Activated naive CD8-positive, alpha-beta T cell treated with anti-CD3 and anti-CD28 coated beads, Interleukin-2, amount 50 U/mL, for 24 hours (primary cell): Measurements from ENCODE around the gene LURAP1L.

ENCODE experiments used
- ATAC-seq: fragments of 150-1000 bp; cut with Tn5 transposase; one replicate; pipeline ENCODE4 v1.10.0; 2021
- DNase-seq: peaks from one replicate; pipeline ENCODE4 v3.0.0; 2021
- H3K27ac Mint-ChIP-seq: one replicate; pipeline ENCODE4 v1.8.0; 2021; ENCODE audit warnings: mild to moderate bottlenecking, mixed read lengths
- H3K27me3 Mint-ChIP-seq: one replicate; pipeline ENCODE4 v1.8.0; 2021; ENCODE audit warnings: mixed read lengths
- H3K36me3 Mint-ChIP-seq: one replicate; pipeline ENCODE4 v1.8.0; 2021; ENCODE audit warnings: low read depth, mixed read lengths
- H3K4me1 Mint-ChIP-seq: one replicate; pipeline ENCODE4 v1.8.0; 2021; ENCODE audit warnings: mixed read lengths
- H3K4me3 Mint-ChIP-seq: one replicate; pipeline ENCODE4 v1.8.0; 2021; ENCODE audit warnings: mild to moderate bottlenecking, moderate library complexity, mixed read lengths
- H3K9me3 Mint-ChIP-seq: one replicate; pipeline ENCODE4 v1.8.0; 2021; ENCODE audit warnings: mixed read lengths

Gene LURAP1L

DNA sequence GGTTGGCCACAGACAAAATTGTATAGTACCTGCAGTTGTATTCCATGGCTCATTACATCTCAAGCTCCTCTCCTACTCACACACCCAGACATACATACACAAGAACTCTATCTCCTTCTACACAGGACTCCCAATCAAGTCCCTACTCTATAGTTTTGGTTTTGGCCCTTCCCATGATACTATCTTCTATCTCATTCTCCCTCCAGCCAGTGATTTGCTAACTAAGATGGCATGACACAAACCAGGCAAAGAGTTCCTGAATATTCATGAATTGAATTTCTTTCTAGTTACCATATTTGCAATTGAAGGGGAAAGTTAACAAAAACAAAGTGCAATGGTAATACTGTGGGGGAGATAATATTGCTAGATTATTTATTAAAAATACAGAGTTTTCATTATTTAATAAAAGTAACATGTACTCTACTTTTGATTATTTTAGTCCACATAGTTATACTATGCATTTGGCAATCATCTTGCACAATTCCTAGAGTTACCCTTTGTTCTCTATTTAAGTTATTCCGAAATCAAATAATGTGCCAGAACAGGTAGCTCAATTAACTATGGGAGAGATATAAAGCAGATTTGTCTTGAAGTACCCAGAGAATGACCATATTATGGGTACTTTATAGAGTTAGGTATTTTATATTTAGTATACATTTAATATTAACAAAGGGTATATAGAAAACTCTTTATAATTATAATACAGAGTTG, 9.6 kb upstream of the LURAP1L start:
- Mint-ChIP-seq H3K4me1 (no peaks in the 10 kb centered on the region), H3K4me3 (no peak overlapping the region), H3K9me3 (peaks cover 4% of the 10 kb centered on the region), H3K27ac (no peak overlapping the region), H3K36me3 (no peaks in the 10 kb centered on the region), H3K27me3 (no peaks in the 10 kb centered on the region)
- ATAC-seq (no peak), DNase-seq (no peak)

DNA sequence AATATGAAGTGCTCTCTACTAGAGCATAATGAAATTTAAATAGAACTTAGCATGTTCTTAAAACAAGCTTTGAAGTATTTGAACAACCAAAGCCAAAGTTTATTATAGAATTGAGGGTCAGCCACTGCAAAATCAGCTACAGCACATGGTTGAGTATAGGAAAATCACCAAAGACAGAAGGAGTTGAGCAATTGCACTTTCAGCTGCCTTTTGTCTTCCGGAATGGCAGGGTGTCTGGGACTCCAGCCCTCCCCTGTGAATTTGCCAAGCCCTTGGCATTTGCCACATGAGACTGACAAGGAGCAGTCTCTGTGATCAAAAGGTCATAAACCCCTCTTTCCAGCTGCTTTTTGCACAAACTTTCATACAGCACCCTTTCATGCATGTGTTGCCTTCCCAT, 8.5 kb upstream of the LURAP1L start:
- Mint-ChIP-seq H3K27ac (no peak overlapping the region), H3K4me3 (no peak overlapping the region), H3K9me3 (peaks cover 4% of the 10 kb centered on the region), H3K4me1 (no peaks in the 10 kb centered on the region), H3K27me3 (no peaks in the 10 kb centered on the region), H3K36me3 (no peaks in the 10 kb centered on the region)
- no peak for ATAC-seq
- no peak for DNase-seq

GRCh38 chr9:12770261-12770660, 4.6 kb upstream of the LURAP1L start:
- DNase-seq: no peak
- no peaks in the 10 kb centered on the region for H3K36me3 Mint-ChIP-seq
- H3K9me3 Mint-ChIP-seq: no peaks in the 10 kb centered on the region
- peaks cover 9% of the 10 kb centered on the region for H3K27me3 Mint-ChIP-seq
- H3K4me3 Mint-ChIP-seq: no peak overlapping the region
- H3K27ac Mint-ChIP-seq: no peak overlapping the region
- no peak for ATAC-seq
- peaks cover 3% of the 10 kb centered on the region for H3K4me1 Mint-ChIP-seq

DNA sequence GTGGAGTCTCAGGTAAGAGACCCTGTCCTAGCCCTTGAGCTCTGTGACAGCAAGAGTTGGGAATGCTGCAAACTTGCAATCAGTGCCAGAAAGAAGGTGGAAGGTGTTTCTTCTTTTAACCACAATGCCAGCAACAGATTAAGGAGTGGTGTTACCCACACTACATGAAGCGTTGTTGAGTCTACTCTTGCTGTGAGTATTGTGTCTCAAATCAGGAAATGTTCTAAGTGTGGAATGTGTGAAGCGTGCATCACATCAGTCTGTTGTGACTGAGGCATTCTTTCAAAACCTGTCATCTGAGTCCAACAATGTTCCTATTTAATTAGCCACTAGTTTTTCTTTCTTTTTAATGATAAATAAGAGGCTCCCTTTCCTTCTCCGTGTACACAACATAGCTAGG, 2.9 kb upstream of the LURAP1L start:
- peaks cover 24% of the 10 kb centered on the region for H3K27me3 Mint-ChIP-seq
- ATAC-seq (no peak), DNase-seq (no peak)
- H3K27ac Mint-ChIP-seq: no peak overlapping the region
- H3K4me3 Mint-ChIP-seq: no peak overlapping the region
- H3K4me1 Mint-ChIP-seq: peaks cover 5% of the 10 kb centered on the region
- no peaks in the 10 kb centered on the region for H3K36me3 Mint-ChIP-seq
- H3K9me3 Mint-ChIP-seq: no peaks in the 10 kb centered on the region

- peaks cover 5% of the 10 kb centered on the region for H3K4me1 Mint-ChIP-seq
- H3K27ac Mint-ChIP-seq: no peak overlapping the region
- ATAC-seq (no peak), DNase-seq (no peak)
- H3K36me3 Mint-ChIP-seq: no peaks in the 10 kb centered on the region
- no peaks in the 10 kb centered on the region for H3K9me3 Mint-ChIP-seq
- peaks cover 26% of the 10 kb centered on the region for H3K27me3 Mint-ChIP-seq
- no peak overlapping the region for H3K4me3 Mint-ChIP-seq
Measured at GRCh38 chr9:12773562-12773961, 1.3 kb upstream of the LURAP1L start.

GRCh38 chr9:12775679-12776512, 1.1 kb downstream of the LURAP1L start:
- H3K9me3 Mint-ChIP-seq: no peaks in the 10 kb centered on the region
- H3K4me3 Mint-ChIP-seq: no peak overlapping the region
- H3K27me3 Mint-ChIP-seq: peaks cover 26% of the 10 kb centered on the region
- no peaks in the 10 kb centered on the region for H3K36me3 Mint-ChIP-seq
- ATAC-seq (no peak), DNase-seq (no peak)
- no peak overlapping the region for H3K27ac Mint-ChIP-seq
- peaks cover 5% of the 10 kb centered on the region for H3K4me1 Mint-ChIP-seq

- Mint-ChIP-seq H3K27me3 (peaks cover 26% of the 10 kb centered on the region), H3K9me3 (peaks cover 4% of the 10 kb centered on the region), H3K36me3 (no peaks in the 10 kb centered on the region), H3K27ac (no peak overlapping the region), H3K4me3 (no peak overlapping the region), H3K4me1 (peaks cover 5% of the 10 kb centered on the region)
- ATAC-seq (no peak), DNase-seq (no peak)
Measured at GRCh38 chr9:12776513-12777055, 1.8 kb downstream of the LURAP1L start.

- Mint-ChIP-seq H3K27me3 (peaks cover 26% of the 10 kb centered on the region), H3K4me1 (peaks cover 5% of the 10 kb centered on the region), H3K4me3 (no peak overlapping the region), H3K36me3 (no peaks in the 10 kb centered on the region), H3K27ac (no peak overlapping the region), H3K9me3 (peaks cover 4% of the 10 kb centered on the region)
- ATAC-seq (no peak), DNase-seq (no peak)
Measured at GRCh38 chr9:12777121-12778022, 2.6 kb downstream of the LURAP1L start.

DNA sequence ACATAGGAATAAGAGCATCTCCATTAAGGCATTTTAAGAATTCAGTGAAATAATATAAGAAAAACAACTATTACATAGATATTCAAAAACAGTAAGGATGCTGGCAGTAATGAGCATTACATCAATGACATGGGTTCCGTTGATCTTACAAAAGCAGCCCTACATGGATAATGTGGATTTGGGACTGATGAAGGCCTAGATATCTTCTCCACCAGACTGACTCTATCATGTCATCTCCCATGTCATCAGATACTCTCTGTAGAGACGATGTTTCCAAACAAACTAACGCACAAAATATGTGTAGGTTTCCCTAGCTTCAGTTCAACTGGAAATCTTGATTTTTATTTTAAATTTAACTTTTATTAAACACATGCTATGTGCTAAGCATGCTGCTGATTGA, 3.6 kb downstream of the LURAP1L start:
- H3K4me3 Mint-ChIP-seq: no peak overlapping the region
- H3K27ac Mint-ChIP-seq: no peak overlapping the region
- ATAC-seq (no peak), DNase-seq (no peak)
- peaks cover 5% of the 10 kb centered on the region for H3K4me1 Mint-ChIP-seq
- H3K36me3 Mint-ChIP-seq: no peaks in the 10 kb centered on the region
- peaks cover 4% of the 10 kb centered on the region for H3K9me3 Mint-ChIP-seq
- H3K27me3 Mint-ChIP-seq: peaks cover 26% of the 10 kb centered on the region

DNA sequence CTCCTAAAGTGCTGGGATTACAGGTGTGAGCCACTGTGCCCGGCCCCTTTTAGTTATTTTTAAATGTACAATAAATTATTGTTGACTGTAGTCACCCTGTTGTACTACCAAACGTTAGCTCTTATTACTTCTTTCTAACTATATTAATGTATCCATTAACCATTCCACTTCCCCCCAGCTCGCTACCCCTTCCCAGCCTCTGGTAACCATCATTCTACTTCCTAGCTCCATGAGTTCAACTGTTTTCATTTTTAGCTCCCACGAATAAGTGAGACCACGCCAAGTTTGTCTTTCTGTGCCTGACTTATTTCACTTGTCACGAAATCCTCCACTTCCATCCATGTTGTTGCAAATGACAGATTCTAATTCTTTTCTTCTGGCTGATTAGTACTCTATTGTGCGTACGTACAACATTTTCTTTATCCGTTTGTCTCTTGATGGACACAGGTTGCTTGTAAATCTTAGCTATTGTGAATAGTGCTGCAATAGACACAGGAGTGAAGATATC, 6.5 kb downstream of the LURAP1L start:
- H3K36me3 Mint-ChIP-seq: no peaks in the 10 kb centered on the region
- no peak overlapping the region for H3K4me3 Mint-ChIP-seq
- peaks cover 9% of the 10 kb centered on the region for H3K27me3 Mint-ChIP-seq
- H3K27ac Mint-ChIP-seq: no peak overlapping the region
- DNase-seq: no peak
- ATAC-seq: no peak
- peaks cover 2% of the 10 kb centered on the region for H3K4me1 Mint-ChIP-seq
- H3K9me3 Mint-ChIP-seq: peaks cover 8% of the 10 kb centered on the region

- Mint-ChIP-seq H3K27ac (no peak overlapping the region), H3K9me3 (peaks cover 8% of the 10 kb centered on the region), H3K27me3 (no peaks in the 10 kb centered on the region), H3K4me1 (no peaks in the 10 kb centered on the region), H3K4me3 (no peak overlapping the region), H3K36me3 (no peaks in the 10 kb centered on the region)
- no peak for DNase-seq
- ATAC-seq: no peak
Measured at GRCh38 chr9:12783767-12784460, 9.1 kb downstream of the LURAP1L start.

- no peaks in the 10 kb centered on the region for H3K36me3 Mint-ChIP-seq
- no peak overlapping the region for H3K27ac Mint-ChIP-seq
- H3K27me3 Mint-ChIP-seq: no peaks in the 10 kb centered on the region
- DNase-seq (no peak), ATAC-seq (no peak)
- H3K4me1 Mint-ChIP-seq: no peaks in the 10 kb centered on the region
- no peak overlapping the region for H3K4me3 Mint-ChIP-seq
- peaks cover 8% of the 10 kb centered on the region for H3K9me3 Mint-ChIP-seq
Measured at GRCh38 chr9:12784461-12785259, 9.8 kb downstream of the LURAP1L start.

DNA sequence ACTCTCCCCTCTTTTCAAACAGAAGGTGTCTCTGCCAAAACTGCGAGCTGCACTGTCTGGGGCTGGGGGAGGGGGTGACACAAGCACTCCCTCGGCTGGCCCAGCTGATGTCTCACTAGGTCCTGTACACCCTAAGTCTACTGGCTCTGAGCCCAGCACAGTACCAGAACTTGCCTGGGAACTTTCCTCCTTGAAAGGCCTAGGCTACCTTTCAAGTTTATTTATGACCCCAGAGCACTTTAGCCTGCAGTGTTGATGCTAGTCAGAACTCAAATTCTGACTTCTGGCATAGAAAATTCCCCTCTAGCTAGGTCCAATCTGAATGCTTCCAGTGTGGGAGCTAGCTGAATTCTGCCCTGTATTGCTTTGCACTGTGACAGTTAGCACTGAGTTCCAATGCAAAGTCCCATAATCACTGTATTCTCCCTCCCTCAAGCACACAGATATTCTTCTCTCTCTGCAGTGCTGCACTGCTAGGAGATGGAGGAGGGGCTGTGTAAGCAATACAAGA, 10.5 kb downstream of the LURAP1L start:
- no peak for ATAC-seq
- Mint-ChIP-seq H3K27ac (no peak overlapping the region), H3K36me3 (no peaks in the 10 kb centered on the region), H3K4me3 (no peak overlapping the region), H3K9me3 (peaks cover 8% of the 10 kb centered on the region), H3K27me3 (no peaks in the 10 kb centered on the region), H3K4me1 (no peaks in the 10 kb centered on the region)
- no peak for DNase-seq
